HCT116 (cell line): ENCODE results near the gene CRHBP. TPM values are rescaled to one million over a fixed set of nuclear protein-coding genes. Genes with fewer than 3 reads are reported as not detected.
A peak's percentile ranks its signal among the peaks of the same experiment; 100 is the strongest.

Experiments
- ATAC-seq: fragments of 200-7000 bp; cut with Tn5 transposase; 2 replicates; pipeline ENCODE4 v1.9.1; 2020; ENCODE audit warnings: mild to moderate bottlenecking, moderate library complexity
- BruUV-seq: library from RNA; stranded (reverse); fragments of 400-500 nt; replicated peaks from 2 replicates; lab custom pipeline; 2021; lab: Mats Ljungman, UMichigan
- CTCF ChIA-PET: fragments of 300-600 bp; sonication (Branson Sonifier 250); formaldehyde crosslinking; loops from one replicate; lab custom pipeline; 2021; ENCODE audit warnings: antibody characterized with exemption; lab: Charles Lee
- POLR2A ChIA-PET: fragments of 300-600, 350-600 bp; sonication (Branson Sonifier 250); formaldehyde crosslinking; loops from one replicate; lab custom pipeline; 2021; ENCODE audit warnings: antibody characterized with exemption; lab: Charles Lee
- RAD21 ChIA-PET, 2 experiments: fragments of 300-600 bp; sonication (Branson Sonifier 250); formaldehyde crosslinking; loops; one replicate each; lab custom pipeline; 2023; ENCODE audit warnings: low total read pairs in 2 of 2; ENCODE audit not compliant: uncharacterized antibody in 2 of 2, unreplicated experiment in 2 of 2, low non-redundant PET in 1 of 2; lab: Charles Lee
- DNase-seq: peaks from one replicate; pipeline ENCODE4 v3.0.0-alpha.2; 2010; ENCODE audit warnings: low read depth, low spot score
- H2AFZ ChIP-seq: fragments of 200-600 bp; shearing (Covaris generic), sonication (generic); 2 replicates; pipeline ENCODE4 v1.6.1; 2017; ENCODE audit warnings: low read depth, mixed run types, mixed read lengths, antibody characterized with exemption, low read length; ENCODE audit not compliant: poor library complexity, severe bottlenecking
- H3K27ac ChIP-seq: 2 replicates; pipeline ENCODE4 v1.5.1; 2012; ENCODE audit warnings: low read depth, low read length
- H3K27me3 ChIP-seq: fragments of 200-600 bp; sonication (generic); 2 replicates; pipeline ENCODE4 v1.6.1; 2016; ENCODE audit warnings: mixed run types, low read length, mixed read lengths; ENCODE audit not compliant: insufficient read depth
- H3K36me3 ChIP-seq, 2 experiments: fragments of 200-500 bp in 1 of 2; fragments of 200-600 bp in 1 of 2; sonication (Bioruptor generic) in 1 of 2; sonication (generic) in 1 of 2; 2 replicates each; pipeline versions ENCODE4 v1.5.1 to v1.6.1; 2014 to 2016; ENCODE audit warnings: low read length in 2 of 2, inconsistent platforms in 1 of 2, mixed read lengths in 1 of 2, mixed run types in 1 of 2; ENCODE audit not compliant: insufficient read depth in 2 of 2, control insufficient read depth in 1 of 2
- H3K4me1 ChIP-seq, 2 experiments: fragments of 200-600 bp in 1 of 2; sonication (generic) in 1 of 2; 2 replicates each; pipeline versions ENCODE4 v1.5.1 to v1.6.1; 2012 to 2017; ENCODE audit warnings: low read length in 2 of 2, inconsistent platforms in 1 of 2, mild to moderate bottlenecking in 1 of 2, mixed read lengths in 1 of 2, mixed run types in 1 of 2, moderate library complexity in 1 of 2; ENCODE audit not compliant: insufficient read depth in 2 of 2, control insufficient read depth in 1 of 2
- H3K4me2 ChIP-seq: fragments of 200-600 bp; sonication (generic); 2 replicates; pipeline ENCODE4 v1.6.1; 2017; ENCODE audit warnings: mixed run types, low read length, mixed read lengths
- H3K4me3 ChIP-seq, 2 experiments: fragments of 200-600 bp in 1 of 2; sonication (generic) in 1 of 2; replicated peaks in 1 of 2; 2 replicates each; pipeline ENCODE4 v1.5.1; 2011 to 2016; ENCODE audit warnings: low read length in 2 of 2, control low read depth in 1 of 2, low read depth in 1 of 2, mild to moderate bottlenecking in 1 of 2, mixed read lengths in 1 of 2, mixed run types in 1 of 2
- H3K79me2 ChIP-seq: fragments of 200-600 bp; sonication (generic); 2 replicates; pipeline ENCODE4 v1.6.1; 2017; ENCODE audit warnings: mild to moderate bottlenecking, mixed run types, low read length, moderate library complexity, mixed read lengths; ENCODE audit not compliant: insufficient read depth
- H3K9ac ChIP-seq: fragments of 200-600 bp; sonication (generic); 2 replicates; pipeline ENCODE4 v1.6.1; 2016; ENCODE audit warnings: low read length, mixed read lengths
- H3K9me2 ChIP-seq: fragments of 200-600 bp; sonication (generic), shearing (Covaris generic); 2 replicates; pipeline ENCODE4 v1.6.1; 2017; ENCODE audit warnings: mixed run types, mild to moderate bottlenecking, moderate library complexity; ENCODE audit not compliant: insufficient read depth
- H3K9me3 ChIP-seq, 2 experiments: fragments of 200-500 bp in 1 of 2; fragments of 200-600 bp in 1 of 2; sonication (Bioruptor generic) in 1 of 2; sonication (generic) in 1 of 2; 2 replicates each; pipeline ENCODE4 v1.6.1; 2014 to 2017; ENCODE audit warnings: low read length in 2 of 2, mixed read lengths in 2 of 2, inconsistent platforms in 1 of 2, low read depth in 1 of 2, mild to moderate bottlenecking in 1 of 2, mixed run types in 1 of 2, moderate library complexity in 1 of 2; ENCODE audit not compliant: control insufficient read depth in 1 of 2, insufficient read depth in 1 of 2
- H4K20me1 ChIP-seq: fragments of 200-600 bp; sonication (generic), shearing (Covaris generic); 2 replicates; pipeline ENCODE4 v1.6.1; 2017; ENCODE audit warnings: mixed run types, mild to moderate bottlenecking, moderate library complexity; ENCODE audit not compliant: insufficient read depth
- CBX3 ChIP-seq: IDR thresholded peaks from 2 replicates; pipeline ENCODE4 v1.6.1; 2012; ENCODE audit warnings: low read depth
- EGR1 ChIP-seq: IDR thresholded peaks from 2 replicates; pipeline ENCODE4 v1.6.1; 2012; ENCODE audit warnings: low read depth
- ELF1 ChIP-seq: IDR thresholded peaks from 2 replicates; pipeline ENCODE4 v1.6.1; 2012; ENCODE audit warnings: low read depth, borderline replicate concordance
- EZH2 ChIP-seq: fragments of 200-600 bp; sonication (generic); IDR thresholded peaks from 2 replicates; pipeline ENCODE4 v1.6.1; 2017; ENCODE audit warnings: antibody characterized with exemption, mixed run types
- EZH2phosphoT487 ChIP-seq: fragments of 200-600 bp; IDR thresholded peaks from 2 replicates; pipeline ENCODE4 v1.6.1; 2018; ENCODE audit warnings: antibody characterized with exemption, borderline replicate concordance
- FOSL1 ChIP-seq: IDR thresholded peaks from 2 replicates; pipeline ENCODE4 v1.6.1; 2012; ENCODE audit warnings: low read depth
- JUND ChIP-seq: IDR thresholded peaks from 2 replicates; pipeline ENCODE4 v1.6.1; 2012
- POLR2AphosphoS5 ChIP-seq: IDR thresholded peaks from 2 replicates; pipeline ENCODE4 v1.6.1; 2011; ENCODE audit warnings: mild to moderate bottlenecking, low read depth, low read length, moderate library complexity
- RAD21 ChIP-seq: IDR thresholded peaks from 2 replicates; pipeline ENCODE4 v1.6.1; 2012; ENCODE audit warnings: low read depth, mild to moderate bottlenecking
- SIN3A ChIP-seq: IDR thresholded peaks from 2 replicates; pipeline ENCODE4 v1.6.1; 2012; ENCODE audit warnings: low read depth
- SRF ChIP-seq: IDR thresholded peaks from 2 replicates; pipeline ENCODE4 v1.6.1; 2012; ENCODE audit warnings: low read depth
- TCF7L2 ChIP-seq: IDR thresholded peaks from 2 replicates; pipeline ENCODE4 v1.7.0; 2011; ENCODE audit warnings: borderline replicate concordance, inconsistent platforms; ENCODE audit not compliant: insufficient read depth, insufficient read length; ENCODE audit errors: extremely low read depth
- YY1 ChIP-seq: IDR thresholded peaks from 2 replicates; pipeline ENCODE4 v1.6.1; 2011; ENCODE audit warnings: low read length, low read depth, moderate library complexity, mild to moderate bottlenecking; ENCODE audit not compliant: insufficient replicate concordance; ENCODE audit errors: extremely low read depth
- intact Hi-C: fragments of 100-400 bp; cut with micrococcal nuclease; formaldehyde crosslinking; loops from 2 replicates; pipeline ENCODE4 v1.10.0; 2022
- total RNA-seq: library from RNA; stranded (reverse); gene quantifications from one replicate; pipeline ENCODE4 v1.2.1, GENCODE V29; 2021; ENCODE audit not compliant: unreplicated experiment
- TF ChIP-seq, protein P1 (sequence below), 3 experiments: fragments of 200-600 bp in 1 of 3; sonication (generic) in 1 of 3; IDR thresholded peaks in 2 of 3; conservative IDR thresholded peaks in 1 of 3; 2 replicates each; pipeline ENCODE4 v1.5.1; 2012 to 2017; ENCODE audit warnings: low read depth in 2 of 3, low read length in 2 of 3, antibody characterized with exemption in 1 of 3, borderline replicate concordance in 1 of 3, control low read depth in 1 of 3, mild to moderate bottlenecking in 1 of 3, mixed read lengths in 1 of 3, mixed run types in 1 of 3, moderate library complexity in 1 of 3; ENCODE audit not compliant: insufficient read depth in 1 of 3
- TF ChIP-seq, protein P2 (sequence below): IDR thresholded peaks from 2 replicates; pipeline ENCODE4 v1.6.1; 2012
- TF ChIP-seq, protein P3 (sequence below): IDR thresholded peaks from 2 replicates; pipeline ENCODE4 v1.6.1; 2011; ENCODE audit warnings: mild to moderate bottlenecking, low read length, moderate library complexity; ENCODE audit not compliant: insufficient replicate concordance; ENCODE audit errors: extremely low read depth
- TF ChIP-seq, protein P4 (sequence below): IDR thresholded peaks from 2 replicates; pipeline ENCODE4 v1.6.1; 2012; ENCODE audit warnings: low read depth

CRHBP gene
- total RNA-seq, 1 experiment from 2014 or later = not detected

DNA sequence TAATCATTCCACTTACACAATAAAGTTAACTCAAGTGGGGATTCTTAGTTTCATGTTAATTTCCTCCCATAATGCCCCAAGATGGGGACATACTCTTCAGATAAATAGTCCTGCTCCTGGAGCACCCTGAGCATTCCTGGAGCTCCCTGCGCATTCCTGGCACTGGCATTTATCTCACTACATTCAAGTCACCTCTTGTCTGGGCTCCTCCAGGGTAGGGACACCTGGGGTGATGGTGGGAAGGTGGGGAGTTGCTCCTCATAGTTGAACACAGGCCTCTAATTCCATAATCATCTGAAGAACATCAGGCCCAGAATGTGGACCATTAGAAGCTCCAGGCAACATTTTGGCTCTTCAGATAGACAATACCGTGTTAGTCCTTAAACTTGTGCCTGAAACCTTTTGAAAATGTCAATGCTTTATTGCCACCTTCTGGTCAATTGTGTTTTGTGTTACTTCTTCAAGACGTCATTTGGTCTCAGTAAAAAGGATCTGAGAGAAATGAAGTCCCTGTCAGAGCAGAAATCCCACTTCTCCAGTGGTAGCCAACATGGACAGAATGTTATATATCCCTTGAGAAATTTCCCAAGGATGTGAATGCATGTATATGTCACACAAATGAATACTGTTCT, 63.2 kb downstream of the CRHBP start:
- peak; percentile 57 for DNase-seq
- ChIA-PET RAD21 (interaction anchor here in 1 of 2 experiments (0.9 kb wide), 1 partner anchor 415 kb away, joined by 3 read pairs; no protein-coding TSS in a partner anchor), POLR2A (interaction anchor here (0.7 to 1.3 kb wide), 2 partner anchors 14 to 148 kb away, joined by 3 to 4 read pairs; partner anchors contain the start of gene AGGF1), CTCF (interaction anchor here (0.6 to 3.2 kb wide), 11 partner anchors 9 to 416 kb away, joined by 3 to 57 read pairs (median 4); no protein-coding TSS in a partner anchor)
- TF ChIP-seq, protein P1, sequence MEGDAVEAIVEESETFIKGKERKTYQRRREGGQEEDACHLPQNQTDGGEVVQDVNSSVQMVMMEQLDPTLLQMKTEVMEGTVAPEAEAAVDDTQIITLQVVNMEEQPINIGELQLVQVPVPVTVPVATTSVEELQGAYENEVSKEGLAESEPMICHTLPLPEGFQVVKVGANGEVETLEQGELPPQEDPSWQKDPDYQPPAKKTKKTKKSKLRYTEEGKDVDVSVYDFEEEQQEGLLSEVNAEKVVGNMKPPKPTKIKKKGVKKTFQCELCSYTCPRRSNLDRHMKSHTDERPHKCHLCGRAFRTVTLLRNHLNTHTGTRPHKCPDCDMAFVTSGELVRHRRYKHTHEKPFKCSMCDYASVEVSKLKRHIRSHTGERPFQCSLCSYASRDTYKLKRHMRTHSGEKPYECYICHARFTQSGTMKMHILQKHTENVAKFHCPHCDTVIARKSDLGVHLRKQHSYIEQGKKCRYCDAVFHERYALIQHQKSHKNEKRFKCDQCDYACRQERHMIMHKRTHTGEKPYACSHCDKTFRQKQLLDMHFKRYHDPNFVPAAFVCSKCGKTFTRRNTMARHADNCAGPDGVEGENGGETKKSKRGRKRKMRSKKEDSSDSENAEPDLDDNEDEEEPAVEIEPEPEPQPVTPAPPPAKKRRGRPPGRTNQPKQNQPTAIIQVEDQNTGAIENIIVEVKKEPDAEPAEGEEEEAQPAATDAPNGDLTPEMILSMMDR (IDR thresholded peaks at IDR 0.05 in 2 of 3, conservative IDR thresholded peaks at IDR 0.05 in 1 of 3; ENCODE audit: borderline replicate concordance in 1 of 3, insufficient read depth in 1 of 3, low read depth in 2 of 3, low read length in 2 of 3) = peak; percentile 26 to 77 (median 59); a peak in 5 of 6 replicates
- TF ChIP-seq POLR2AphosphoS5 (no peak), TCF7L2 (no peak), SIN3A (no peak), RAD21 (peak; percentile 81), EZH2 (no peak), EZH2phosphoT487 (no peak), JUND (no peak), EGR1 (no peak), YY1 (no peak), ELF1 (no peak), CBX3 (no peak), SRF (no peak), FOSL1 (no peak)
- TF ChIP-seq, protein P2, sequence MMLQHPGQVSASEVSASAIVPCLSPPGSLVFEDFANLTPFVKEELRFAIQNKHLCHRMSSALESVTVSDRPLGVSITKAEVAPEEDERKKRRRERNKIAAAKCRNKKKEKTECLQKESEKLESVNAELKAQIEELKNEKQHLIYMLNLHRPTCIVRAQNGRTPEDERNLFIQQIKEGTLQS = no peak
- TF ChIP-seq, protein P3, sequence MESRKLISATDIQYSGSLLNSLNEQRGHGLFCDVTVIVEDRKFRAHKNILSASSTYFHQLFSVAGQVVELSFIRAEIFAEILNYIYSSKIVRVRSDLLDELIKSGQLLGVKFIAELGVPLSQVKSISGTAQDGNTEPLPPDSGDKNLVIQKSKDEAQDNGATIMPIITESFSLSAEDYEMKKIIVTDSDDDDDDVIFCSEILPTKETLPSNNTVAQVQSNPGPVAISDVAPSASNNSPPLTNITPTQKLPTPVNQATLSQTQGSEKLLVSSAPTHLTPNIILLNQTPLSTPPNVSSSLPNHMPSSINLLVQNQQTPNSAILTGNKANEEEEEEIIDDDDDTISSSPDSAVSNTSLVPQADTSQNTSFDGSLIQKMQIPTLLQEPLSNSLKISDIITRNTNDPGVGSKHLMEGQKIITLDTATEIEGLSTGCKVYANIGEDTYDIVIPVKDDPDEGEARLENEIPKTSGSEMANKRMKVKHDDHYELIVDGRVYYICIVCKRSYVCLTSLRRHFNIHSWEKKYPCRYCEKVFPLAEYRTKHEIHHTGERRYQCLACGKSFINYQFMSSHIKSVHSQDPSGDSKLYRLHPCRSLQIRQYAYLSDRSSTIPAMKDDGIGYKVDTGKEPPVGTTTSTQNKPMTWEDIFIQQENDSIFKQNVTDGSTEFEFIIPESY = no peak
- TF ChIP-seq, protein P4, sequence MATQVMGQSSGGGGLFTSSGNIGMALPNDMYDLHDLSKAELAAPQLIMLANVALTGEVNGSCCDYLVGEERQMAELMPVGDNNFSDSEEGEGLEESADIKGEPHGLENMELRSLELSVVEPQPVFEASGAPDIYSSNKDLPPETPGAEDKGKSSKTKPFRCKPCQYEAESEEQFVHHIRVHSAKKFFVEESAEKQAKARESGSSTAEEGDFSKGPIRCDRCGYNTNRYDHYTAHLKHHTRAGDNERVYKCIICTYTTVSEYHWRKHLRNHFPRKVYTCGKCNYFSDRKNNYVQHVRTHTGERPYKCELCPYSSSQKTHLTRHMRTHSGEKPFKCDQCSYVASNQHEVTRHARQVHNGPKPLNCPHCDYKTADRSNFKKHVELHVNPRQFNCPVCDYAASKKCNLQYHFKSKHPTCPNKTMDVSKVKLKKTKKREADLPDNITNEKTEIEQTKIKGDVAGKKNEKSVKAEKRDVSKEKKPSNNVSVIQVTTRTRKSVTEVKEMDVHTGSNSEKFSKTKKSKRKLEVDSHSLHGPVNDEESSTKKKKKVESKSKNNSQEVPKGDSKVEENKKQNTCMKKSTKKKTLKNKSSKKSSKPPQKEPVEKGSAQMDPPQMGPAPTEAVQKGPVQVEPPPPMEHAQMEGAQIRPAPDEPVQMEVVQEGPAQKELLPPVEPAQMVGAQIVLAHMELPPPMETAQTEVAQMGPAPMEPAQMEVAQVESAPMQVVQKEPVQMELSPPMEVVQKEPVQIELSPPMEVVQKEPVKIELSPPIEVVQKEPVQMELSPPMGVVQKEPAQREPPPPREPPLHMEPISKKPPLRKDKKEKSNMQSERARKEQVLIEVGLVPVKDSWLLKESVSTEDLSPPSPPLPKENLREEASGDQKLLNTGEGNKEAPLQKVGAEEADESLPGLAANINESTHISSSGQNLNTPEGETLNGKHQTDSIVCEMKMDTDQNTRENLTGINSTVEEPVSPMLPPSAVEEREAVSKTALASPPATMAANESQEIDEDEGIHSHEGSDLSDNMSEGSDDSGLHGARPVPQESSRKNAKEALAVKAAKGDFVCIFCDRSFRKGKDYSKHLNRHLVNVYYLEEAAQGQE = no peak
- H3K9me3 ChIP-seq = no peaks in the 10 kb centered on the region
- no peaks in the 10 kb centered on the region for H3K9me2 ChIP-seq
- no peaks in the 10 kb centered on the region for H3K27me3 ChIP-seq
- no TSS peak for BruUV-seq
- no peak overlapping the region for H3K27ac ChIP-seq
- no peaks in the 10 kb centered on the region for H4K20me1 ChIP-seq
- intact Hi-C loops = loop anchor here (1.0 to 10.0 kb wide), 4 partner anchors 148 to 415 kb away; partner anchors contain the start of gene F2R
- no peaks in the 10 kb centered on the region for H3K36me3 ChIP-seq
- H3K79me2 ChIP-seq = no peaks in the 10 kb centered on the region
- peak overlapping the region; percentile 71 for H2AFZ ChIP-seq
- H3K4me2 ChIP-seq = no peak overlapping the region
- H3K4me3 ChIP-seq = no peak overlapping the region
- H3K9ac ChIP-seq = no peak overlapping the region
- H3K4me1 ChIP-seq = peaks cover 0 to 5% of the 10 kb centered on the region in 2 experiments; a peak in 1 of 4 replicates
- peak; percentile 81 for ATAC-seq
